ENCODE data around the gene SLC39A11.
"Not testable (repeated sequence)": the region's sequence is repeated elsewhere in the genome, so short reads cannot be mapped to it uniquely, and the experiment has no call there.

The SLC39A11 gene

GRCh38 chr17:73025041-73025560 lies 67.4 kb downstream of the SLC39A11 start:
- in situ Hi-C loops (cut with HindIII; ENCODE audit: low pct_ligation_motif_present, low pct_unique_long_range_greater_than_20kb, low sequenced_read_pairs), result no loop called here
- DNase-seq, result no peak

GRCh38 chr17:73023759-73024158 lies 68.7 kb downstream of the SLC39A11 start:
- in situ Hi-C loops (cut with HindIII; ENCODE audit: low pct_ligation_motif_present, low pct_unique_long_range_greater_than_20kb, low sequenced_read_pairs), result no loop called here

GRCh38 chr17:73022694-73023093 lies 69.8 kb downstream of the SLC39A11 start:
- in situ Hi-C loops (cut with HindIII; ENCODE audit: low pct_ligation_motif_present, low pct_unique_long_range_greater_than_20kb, low sequenced_read_pairs), result no loop called here
- DNase-seq, result no peak

More at GRCh38 chr17:73023759-73024158, 68.7 kb downstream of the SLC39A11 start:
- no peak for DNase-seq

GRCh38 chr17:73021771-73022170 lies 70.7 kb downstream of the SLC39A11 start:
- DNase-seq, result no peak
- in situ Hi-C loops (cut with HindIII; ENCODE audit: low pct_ligation_motif_present, low pct_unique_long_range_greater_than_20kb, low sequenced_read_pairs), result no loop called here

- in situ Hi-C loops (cut with HindIII; ENCODE audit: low pct_ligation_motif_present, low pct_unique_long_range_greater_than_20kb, low sequenced_read_pairs), result no loop called here
- no peak for DNase-seq
Observed at GRCh38 chr17:73020110-73020509, 72.4 kb downstream of the SLC39A11 start.

GRCh38 chr17:73018599-73018998 lies 73.9 kb downstream of the SLC39A11 start:
- no peak for DNase-seq
- in situ Hi-C loops (cut with HindIII; ENCODE audit: low pct_ligation_motif_present, low pct_unique_long_range_greater_than_20kb, low sequenced_read_pairs), result no loop called here

GRCh38 chr17:73017658-73018057 lies 74.8 kb downstream of the SLC39A11 start:
- in situ Hi-C loops (cut with HindIII; ENCODE audit: low pct_ligation_motif_present, low pct_unique_long_range_greater_than_20kb, low sequenced_read_pairs), result no loop called here
- DNase-seq, result no peak

- DNase-seq, result no peak
- in situ Hi-C loops (cut with HindIII; ENCODE audit: low pct_ligation_motif_present, low pct_unique_long_range_greater_than_20kb, low sequenced_read_pairs), result no loop called here
Observed at GRCh38 chr17:73015722-73016276, 76.7 kb downstream of the SLC39A11 start.

GRCh38 chr17:73013816-73014663 lies 78.4 kb downstream of the SLC39A11 start:
- in situ Hi-C loops (cut with HindIII; ENCODE audit: low pct_ligation_motif_present, low pct_unique_long_range_greater_than_20kb, low sequenced_read_pairs), result no loop called here
- peak; percentile 29 for DNase-seq

- no peak for DNase-seq
- in situ Hi-C loops (cut with HindIII; ENCODE audit: low pct_ligation_motif_present, low pct_unique_long_range_greater_than_20kb, low sequenced_read_pairs), result no loop called here
Observed at GRCh38 chr17:73013301-73013700, 79.2 kb downstream of the SLC39A11 start.

GRCh38 chr17:73011016-73011486 lies 81.4 kb downstream of the SLC39A11 start:
- no peak for DNase-seq
- in situ Hi-C loops (cut with HindIII; ENCODE audit: low pct_ligation_motif_present, low pct_unique_long_range_greater_than_20kb, low sequenced_read_pairs), result no loop called here

- DNase-seq, result no peak
- in situ Hi-C loops (cut with HindIII; ENCODE audit: low pct_ligation_motif_present, low pct_unique_long_range_greater_than_20kb, low sequenced_read_pairs), result no loop called here
Observed at GRCh38 chr17:73010414-73010813, 82.1 kb downstream of the SLC39A11 start.

- DNase-seq, result no peak
- in situ Hi-C loops (cut with HindIII; ENCODE audit: low pct_ligation_motif_present, low pct_unique_long_range_greater_than_20kb, low sequenced_read_pairs), result no loop called here
Observed at GRCh38 chr17:73007407-73007806, 85.1 kb downstream of the SLC39A11 start.

GRCh38 chr17:73005360-73005759 lies 87.1 kb downstream of the SLC39A11 start:
- DNase-seq, result no peak
- in situ Hi-C loops (cut with HindIII; ENCODE audit: low pct_ligation_motif_present, low pct_unique_long_range_greater_than_20kb, low sequenced_read_pairs), result no loop called here

GRCh38 chr17:73003487-73003886 lies 89.0 kb downstream of the SLC39A11 start:
- in situ Hi-C loops (cut with HindIII; ENCODE audit: low pct_ligation_motif_present, low pct_unique_long_range_greater_than_20kb, low sequenced_read_pairs), result no loop called here
- no peak for DNase-seq

GRCh38 chr17:73000832-73001231 lies 91.7 kb downstream of the SLC39A11 start:
- in situ Hi-C loops (cut with HindIII; ENCODE audit: low pct_ligation_motif_present, low pct_unique_long_range_greater_than_20kb, low sequenced_read_pairs), result no loop called here
- DNase-seq, result no peak

- DNase-seq; in situ Hi-C loops (cut with HindIII; ENCODE audit: low pct_ligation_motif_present, low pct_unique_long_range_greater_than_20kb, low sequenced_read_pairs): not testable (repeated sequence)
Observed at GRCh38 chr17:72999474-72999873, 93.0 kb downstream of the SLC39A11 start.

- in situ Hi-C loops (cut with HindIII; ENCODE audit: low pct_ligation_motif_present, low pct_unique_long_range_greater_than_20kb, low sequenced_read_pairs), result no loop called here
- no peak for DNase-seq
Observed at GRCh38 chr17:72998343-72998742, 94.1 kb downstream of the SLC39A11 start.

GRCh38 chr17:72997559-72997958 lies 94.9 kb downstream of the SLC39A11 start:
- no peak for DNase-seq
- in situ Hi-C loops (cut with HindIII; ENCODE audit: low pct_ligation_motif_present, low pct_unique_long_range_greater_than_20kb, low sequenced_read_pairs), result no loop called here

- in situ Hi-C loops (cut with HindIII; ENCODE audit: low pct_ligation_motif_present, low pct_unique_long_range_greater_than_20kb, low sequenced_read_pairs), result no loop called here
- DNase-seq, result no peak
Observed at GRCh38 chr17:72996791-72997190, 95.7 kb downstream of the SLC39A11 start.

All from ACHN (cell line).